ENCODE data around the gene TRIM69. TPM values are rescaled to one million over a fixed set of nuclear protein-coding genes. Genes with fewer than 3 reads are reported as not detected.

Gene TRIM69
- polyA plus RNA-seq, 1 donor from 2014 or later = 38.3 TPM

- Histone ChIP-seq H3K4me2 (ENCODE audit: low read length) (no peak overlapping the region), H3K27me3 (ENCODE audit: insufficient read depth, low read depth, low read length) (peaks cover 7% of the 10 kb centered on the region), H4K20me1 (ENCODE audit: insufficient read depth) (no peaks in the 10 kb centered on the region), H3K36me3 (ENCODE audit: insufficient read depth, low read length) (no peaks in the 10 kb centered on the region), H2AFZ (ENCODE audit: low read depth, low read length) (no peak overlapping the region), H3K9me3 (ENCODE audit: low read length) (no peaks in the 10 kb centered on the region), H3K9me2 (ENCODE audit: insufficient read depth, low read length) (no peaks in the 10 kb centered on the region), H3K9ac (ENCODE audit: low read length) (no peak overlapping the region), H3K4me3 (ENCODE audit: low read length) (no peak overlapping the region), H3K27ac (ENCODE audit: low read length) (no peak overlapping the region), H3F3A (ENCODE audit: insufficient read depth, low read length, poor library complexity, severe bottlenecking) (peaks cover 7% of the 10 kb centered on the region), H3K79me2 (replicated peaks; ENCODE audit: insufficient read depth, low read length) (no peaks in the 10 kb centered on the region)
- no peak for TF ChIP-seq CTCF (IDR thresholded peaks at IDR 0.05; ENCODE audit: poor library complexity, severe bottlenecking)
- TF ChIP-seq EZH2 (IDR thresholded peaks at IDR 0.05; ENCODE audit: borderline replicate concordance, insufficient read depth, low read length, poor library complexity, severe bottlenecking) = no peak
- no peak for TF ChIP-seq EP300 (conservative IDR thresholded peaks at IDR 0.05; ENCODE audit: poor library complexity, severe bottlenecking)
- TF ChIP-seq TAF1 (IDR thresholded peaks at IDR 0.05; ENCODE audit: low read depth) = no peak
- TF ChIP-seq RAD21 (conservative IDR thresholded peaks at IDR 0.05) = no peak
- no peak for TF ChIP-seq REST (IDR thresholded peaks at IDR 0.05; ENCODE audit: borderline replicate concordance)
- TF ChIP-seq MXI1 (conservative IDR thresholded peaks at IDR 0.05; ENCODE audit: poor library complexity, severe bottlenecking) = no peak
- TF ChIP-seq SMC3 (conservative IDR thresholded peaks at IDR 0.05; ENCODE audit: poor library complexity) = no peak
- TF ChIP-seq POLR2AphosphoS5 (IDR thresholded peaks at IDR 0.05) = no peak
Observed at GRCh38 chr15:44706946-44707636, 29.2 kb upstream of the TRIM69 start.

- peak overlapping the region; percentile 52 for H2AFZ ChIP-seq (ENCODE audit: low read depth, low read length)
- peak overlapping the region; percentile 22 for H3K27ac ChIP-seq (ENCODE audit: low read length)
Observed at GRCh38 chr15:44710236-44711095, 25.9 kb upstream of the TRIM69 start.

More at GRCh38 chr15:44710236-44711095, 25.9 kb upstream of the TRIM69 start:
- H3K4me2 ChIP-seq (ENCODE audit: low read length) = peak overlapping the region; percentile 92
- no peaks in the 10 kb centered on the region for H3K9me2 ChIP-seq (ENCODE audit: insufficient read depth, low read length)
- peaks cover 10% of the 10 kb centered on the region for H3K27me3 ChIP-seq (ENCODE audit: insufficient read depth, low read depth, low read length)
- no peaks in the 10 kb centered on the region for H3K9me3 ChIP-seq (ENCODE audit: low read length)
- peaks cover 7% of the 10 kb centered on the region for H3F3A ChIP-seq (ENCODE audit: insufficient read depth, low read length, poor library complexity, severe bottlenecking)
- H3K79me2 ChIP-seq (replicated peaks; ENCODE audit: insufficient read depth, low read length) = no peaks in the 10 kb centered on the region
- H3K9ac ChIP-seq (ENCODE audit: low read length) = peak overlapping the region; percentile 41
- peak overlapping the region; percentile 78 for H3K4me3 ChIP-seq (ENCODE audit: low read length)
- H3K36me3 ChIP-seq (ENCODE audit: insufficient read depth, low read length) = no peaks in the 10 kb centered on the region
- no peaks in the 10 kb centered on the region for H4K20me1 ChIP-seq (ENCODE audit: insufficient read depth)
- TF ChIP-seq RAD21 (conservative IDR thresholded peaks at IDR 0.05) (no peak), MXI1 (conservative IDR thresholded peaks at IDR 0.05; ENCODE audit: poor library complexity, severe bottlenecking) (no peak)
